ENCODE results near the gene SLC52A1. TPM values are rescaled to one million over a fixed set of nuclear protein-coding genes. Genes with fewer than 3 reads are reported as not detected.

The SLC52A1 gene
- total and polyA plus RNA-seq, 5 donors from 2014 or later = 0.22 to 0.41 (median 0.27) TPM; not detected in 2

DNA sequence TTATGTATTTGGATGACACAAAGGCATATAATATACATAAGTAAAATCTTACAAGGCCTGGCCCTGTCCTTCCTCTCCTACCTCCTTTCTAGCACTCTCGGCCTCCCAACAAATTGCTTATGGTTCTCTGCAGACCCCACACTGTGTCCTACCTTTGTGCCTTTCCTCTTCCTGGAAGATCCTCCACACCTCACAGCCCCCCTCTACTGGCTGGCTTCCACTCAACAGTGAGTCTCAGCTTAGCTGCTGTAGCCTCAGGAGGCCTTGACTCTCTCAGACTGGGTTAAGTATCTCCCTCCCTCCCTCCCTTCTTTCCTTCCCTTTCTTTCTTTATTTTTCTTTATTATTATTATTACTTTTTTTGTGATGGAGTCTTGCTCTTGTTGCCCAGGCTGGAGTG, 8.3 kb upstream of the SLC52A1 start:
- peak overlapping the region; percentile 31 to 93 (median 32) for H3K27ac Mint-ChIP-seq
- Histone ChIP-seq H3K4me3 (ENCODE audit: low read depth, low read length) (no peak overlapping the region), H3K36me3 (ENCODE audit: control insufficient read depth, insufficient read depth, low read length) (no peaks in the 10 kb centered on the region), H3K27ac (ENCODE audit: insufficient read depth, low read length, poor library complexity, severe bottlenecking) (no peak overlapping the region), H3K9me3 (ENCODE audit: control insufficient read depth in 2 of 2, low read length in 2 of 2) (no peaks in the 10 kb centered on the region), H3K27me3 (ENCODE audit: control insufficient read depth, insufficient read depth, low read length) (no peaks in the 10 kb centered on the region), H3K4me1 (ENCODE audit: control insufficient read depth, insufficient read depth, low read length, poor library complexity, severe bottlenecking) (peaks cover 29% of the 10 kb centered on the region)
- no peak for DNase-seq
- ATAC-seq (ENCODE audit: low read depth in 2 of 2) = no peak
- H3K36me3 Mint-ChIP-seq = no peaks in the 10 kb centered on the region
- no peaks in the 10 kb centered on the region for H3K27me3 Mint-ChIP-seq
- H3K4me3 Mint-ChIP-seq = peak overlapping the region; percentile 75 to 86 (median 80)
- no peaks in the 10 kb centered on the region for H3K9me3 Mint-ChIP-seq
- H3K4me1 Mint-ChIP-seq = peaks cover 17 to 71% (median 34%) of the 10 kb centered on the region in 4 donors

DNA sequence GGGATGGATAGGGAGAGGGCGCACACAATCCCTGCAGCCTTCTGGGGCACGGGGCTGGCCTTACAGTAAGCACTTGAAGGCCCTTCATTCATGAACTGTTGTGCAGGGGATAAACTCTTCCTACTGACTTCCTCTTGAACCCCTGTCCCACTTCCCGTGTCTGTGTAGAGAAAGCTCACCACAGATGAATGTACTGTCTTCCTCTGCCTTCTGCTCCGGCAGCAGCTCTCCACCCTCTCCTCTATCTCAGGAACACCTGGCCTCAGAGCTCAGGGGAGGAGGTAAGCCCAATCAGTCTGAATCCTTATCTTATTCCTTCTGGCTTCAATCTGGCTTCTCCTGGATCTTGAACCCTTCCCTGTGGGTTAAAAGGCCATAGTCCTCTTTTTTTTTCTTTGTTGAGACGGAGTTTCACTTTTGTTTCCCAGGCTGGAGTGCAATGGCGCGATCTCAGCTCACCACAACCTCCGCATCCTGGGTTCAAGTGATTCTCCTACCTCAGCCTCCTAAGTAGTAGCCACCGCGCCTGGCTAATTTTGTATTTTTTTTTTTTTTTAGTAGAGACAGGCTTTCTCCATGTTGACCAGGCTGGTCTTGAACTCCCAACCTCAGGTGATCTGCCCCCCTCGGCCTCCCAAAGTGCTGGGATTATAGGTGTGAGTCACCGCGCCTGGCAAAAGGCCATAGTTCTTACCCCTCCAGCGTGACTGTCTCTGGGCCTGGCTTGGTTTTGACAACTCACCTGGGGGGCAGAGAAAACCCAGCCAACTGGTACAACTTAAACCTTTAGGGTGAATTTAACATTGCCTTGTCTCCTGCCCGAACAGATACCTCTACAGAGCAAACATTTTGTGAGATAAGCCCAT, 7.2 kb upstream of the SLC52A1 start:
- Mint-ChIP-seq H3K9me3 (no peaks in the 10 kb centered on the region), H3K27me3 (no peaks in the 10 kb centered on the region), H3K27ac (peak overlapping the region; percentile 90 to 96 (median 93)), H3K4me3 (peak overlapping the region; percentile 84 to 89 (median 86)), H3K36me3 (no peaks in the 10 kb centered on the region), H3K4me1 (peaks cover 11 to 60% (median 30%) of the 10 kb centered on the region in 4 donors)
- peak; percentile 53 to 77 for ATAC-seq (ENCODE audit: low read depth in 2 of 2)
- Histone ChIP-seq H3K27ac (ENCODE audit: insufficient read depth, low read length, poor library complexity, severe bottlenecking) (peak overlapping the region; percentile 63), H3K4me3 (ENCODE audit: low read depth, low read length) (peak overlapping the region; percentile 71), H3K4me1 (ENCODE audit: control insufficient read depth, insufficient read depth, low read length, poor library complexity, severe bottlenecking) (peaks cover 19% of the 10 kb centered on the region), H3K27me3 (ENCODE audit: control insufficient read depth, insufficient read depth, low read length) (no peaks in the 10 kb centered on the region), H3K36me3 (ENCODE audit: control insufficient read depth, insufficient read depth, low read length) (no peaks in the 10 kb centered on the region), H3K9me3 (ENCODE audit: control insufficient read depth in 2 of 2, low read length in 2 of 2) (no peaks in the 10 kb centered on the region)
- peak in 2 of 3 donors; percentile 20 to 57 for DNase-seq

DNA sequence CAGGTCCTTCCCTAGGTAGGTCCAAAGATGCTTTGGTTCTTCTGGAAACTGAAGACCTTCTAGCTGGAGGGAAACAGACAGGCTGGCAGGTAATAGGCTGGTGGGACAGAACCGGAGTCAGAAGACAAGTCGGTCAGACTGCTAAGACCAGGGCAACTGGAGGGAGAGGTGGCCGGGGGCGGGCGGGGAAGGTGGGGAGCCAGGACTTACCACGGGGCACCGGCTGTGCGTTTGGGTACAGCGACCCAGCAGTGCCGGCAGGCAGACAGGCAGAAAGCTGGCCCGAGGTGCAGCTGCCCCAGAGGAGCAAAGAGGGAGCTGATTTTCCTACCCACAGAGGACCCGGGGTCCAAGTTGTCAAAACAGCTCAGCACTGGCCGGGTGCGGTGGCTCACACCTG, 575 bp downstream of the SLC52A1 start:
- H3K4me1 ChIP-seq (ENCODE audit: control insufficient read depth, insufficient read depth, low read length, poor library complexity, severe bottlenecking) = peaks cover 31% of the 10 kb centered on the region
- H3K4me3 ChIP-seq (ENCODE audit: low read depth, low read length) = no peak overlapping the region
- Mint-ChIP-seq H3K9me3 (no peaks in the 10 kb centered on the region), H3K27ac (no peak overlapping the region), H3K4me3 (no peak overlapping the region), H3K27me3 (no peaks in the 10 kb centered on the region), H3K36me3 (no peaks in the 10 kb centered on the region), H3K4me1 (peaks cover 3 to 34% (median 17%) of the 10 kb centered on the region in 4 donors)
- ATAC-seq (ENCODE audit: low read depth in 2 of 2) = no peak
- no peaks in the 10 kb centered on the region for H3K36me3 ChIP-seq (ENCODE audit: control insufficient read depth, insufficient read depth, low read length)
- H3K9me3 ChIP-seq (ENCODE audit: control insufficient read depth in 2 of 2, low read length in 2 of 2) = no peaks in the 10 kb centered on the region
- no peaks in the 10 kb centered on the region for H3K27me3 ChIP-seq (ENCODE audit: control insufficient read depth, insufficient read depth, low read length)
- no peak for DNase-seq
- no peak overlapping the region for H3K27ac ChIP-seq (ENCODE audit: insufficient read depth, low read length, poor library complexity, severe bottlenecking)

DNA sequence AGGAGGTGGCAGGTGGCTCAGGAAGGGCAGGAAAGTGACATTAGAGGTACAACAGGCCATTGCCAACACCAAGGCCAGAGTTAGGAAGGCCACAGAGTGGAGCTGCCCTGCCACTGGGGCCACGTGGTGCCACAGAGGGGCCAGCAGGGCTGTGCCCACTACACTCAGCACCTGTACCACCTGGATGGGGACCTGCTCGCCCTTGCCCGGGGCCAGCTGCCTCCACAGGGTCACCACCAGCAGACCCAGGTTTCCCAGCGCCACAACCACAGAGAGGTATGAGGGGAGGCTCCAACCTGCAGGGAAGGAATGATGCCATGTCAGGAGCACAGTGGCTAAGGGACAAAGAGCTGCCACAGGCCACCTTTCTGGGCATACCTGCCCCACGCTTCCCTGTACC, 1.2 kb downstream of the SLC52A1 start:
- Mint-ChIP-seq H3K9me3 (no peaks in the 10 kb centered on the region), H3K36me3 (no peaks in the 10 kb centered on the region), H3K27ac (no peak overlapping the region), H3K27me3 (no peaks in the 10 kb centered on the region), H3K4me3 (no peak overlapping the region), H3K4me1 (peaks cover 3 to 35% (median 16%) of the 10 kb centered on the region in 4 donors)
- H3K9me3 ChIP-seq (ENCODE audit: control insufficient read depth in 2 of 2, low read length in 2 of 2) = no peaks in the 10 kb centered on the region
- H3K27ac ChIP-seq (ENCODE audit: insufficient read depth, low read length, poor library complexity, severe bottlenecking) = no peak overlapping the region
- H3K36me3 ChIP-seq (ENCODE audit: control insufficient read depth, insufficient read depth, low read length) = no peaks in the 10 kb centered on the region
- H3K4me1 ChIP-seq (ENCODE audit: control insufficient read depth, insufficient read depth, low read length, poor library complexity, severe bottlenecking) = peaks cover 31% of the 10 kb centered on the region
- ATAC-seq (ENCODE audit: low read depth in 2 of 2) = no peak
- H3K4me3 ChIP-seq (ENCODE audit: low read depth, low read length) = no peak overlapping the region
- DNase-seq = no peak
- H3K27me3 ChIP-seq (ENCODE audit: control insufficient read depth, insufficient read depth, low read length) = no peaks in the 10 kb centered on the region

DNA sequence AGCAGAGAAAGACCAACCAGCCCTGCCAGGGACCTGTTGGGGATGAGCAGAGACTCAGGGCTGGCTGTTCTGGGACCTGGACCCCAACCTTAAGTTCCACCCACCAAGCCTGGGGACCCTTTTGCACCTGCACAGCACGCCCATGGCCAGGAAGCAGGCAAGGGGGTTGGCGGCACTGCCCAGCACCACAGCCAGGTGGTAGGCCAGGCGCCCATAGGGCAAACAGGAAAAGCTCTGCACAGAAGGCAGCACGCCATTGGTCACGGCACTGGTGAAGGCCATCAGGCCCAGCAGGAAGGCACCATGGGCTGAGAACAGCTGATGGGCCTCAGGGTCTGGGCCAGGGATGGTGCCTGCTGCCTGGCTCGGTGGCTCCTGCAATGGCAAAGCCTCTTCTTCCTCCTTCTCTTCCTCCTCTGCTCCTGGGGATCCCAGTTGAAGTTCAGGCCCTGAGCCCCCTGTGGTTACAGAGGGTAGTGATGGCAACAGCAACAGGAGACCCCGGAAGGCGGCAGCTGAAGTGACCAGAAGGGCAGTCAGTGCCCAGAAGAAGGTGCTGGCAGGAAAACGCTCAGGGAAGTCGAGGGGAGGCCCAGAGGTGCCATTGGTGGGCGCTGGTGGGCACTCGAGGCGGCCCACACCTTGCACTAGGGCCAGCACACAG, 1.7 kb downstream of the SLC52A1 start:
- no peaks in the 10 kb centered on the region for H3K36me3 ChIP-seq (ENCODE audit: control insufficient read depth, insufficient read depth, low read length)
- H3K4me1 ChIP-seq (ENCODE audit: control insufficient read depth, insufficient read depth, low read length, poor library complexity, severe bottlenecking) = peaks cover 31% of the 10 kb centered on the region
- no peak for ATAC-seq (ENCODE audit: low read depth in 2 of 2)
- H3K27ac Mint-ChIP-seq = peak overlapping the region in 2 of 3 donors; percentile 36 to 61
- H3K27ac ChIP-seq (ENCODE audit: insufficient read depth, low read length, poor library complexity, severe bottlenecking) = no peak overlapping the region
- no peak overlapping the region for H3K4me3 Mint-ChIP-seq
- no peak for DNase-seq
- H3K4me1 Mint-ChIP-seq = peaks cover 3 to 35% (median 16%) of the 10 kb centered on the region in 4 donors
- no peaks in the 10 kb centered on the region for H3K36me3 Mint-ChIP-seq
- no peaks in the 10 kb centered on the region for H3K27me3 Mint-ChIP-seq
- H3K9me3 Mint-ChIP-seq = no peaks in the 10 kb centered on the region
- H3K27me3 ChIP-seq (ENCODE audit: control insufficient read depth, insufficient read depth, low read length) = no peaks in the 10 kb centered on the region
- no peak overlapping the region for H3K4me3 ChIP-seq (ENCODE audit: low read depth, low read length)
- H3K9me3 ChIP-seq (ENCODE audit: control insufficient read depth in 2 of 2, low read length in 2 of 2) = no peaks in the 10 kb centered on the region

DNA sequence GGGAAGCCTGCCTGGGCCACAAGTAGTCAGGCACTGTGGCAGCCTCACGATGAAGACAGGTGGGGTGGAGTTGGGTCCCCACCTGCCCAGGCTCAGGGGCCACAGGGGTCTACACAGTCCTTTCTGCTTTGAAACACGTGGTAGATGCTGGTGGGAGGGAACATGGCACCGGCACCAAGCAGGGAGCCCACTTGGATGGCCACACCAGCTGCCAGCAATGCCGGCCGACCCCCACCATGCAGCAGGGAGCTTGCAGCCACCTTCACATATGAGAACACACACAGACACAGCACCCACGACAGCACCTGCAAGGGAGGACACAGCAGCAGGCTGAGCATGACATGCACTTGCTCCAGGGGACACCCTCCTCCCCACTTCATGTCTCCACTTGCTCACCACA, 2.4 kb downstream of the SLC52A1 start:
- Mint-ChIP-seq H3K27me3 (no peaks in the 10 kb centered on the region), H3K4me3 (peak overlapping the region in 1 of 4 donors; percentile 66)

DNA sequence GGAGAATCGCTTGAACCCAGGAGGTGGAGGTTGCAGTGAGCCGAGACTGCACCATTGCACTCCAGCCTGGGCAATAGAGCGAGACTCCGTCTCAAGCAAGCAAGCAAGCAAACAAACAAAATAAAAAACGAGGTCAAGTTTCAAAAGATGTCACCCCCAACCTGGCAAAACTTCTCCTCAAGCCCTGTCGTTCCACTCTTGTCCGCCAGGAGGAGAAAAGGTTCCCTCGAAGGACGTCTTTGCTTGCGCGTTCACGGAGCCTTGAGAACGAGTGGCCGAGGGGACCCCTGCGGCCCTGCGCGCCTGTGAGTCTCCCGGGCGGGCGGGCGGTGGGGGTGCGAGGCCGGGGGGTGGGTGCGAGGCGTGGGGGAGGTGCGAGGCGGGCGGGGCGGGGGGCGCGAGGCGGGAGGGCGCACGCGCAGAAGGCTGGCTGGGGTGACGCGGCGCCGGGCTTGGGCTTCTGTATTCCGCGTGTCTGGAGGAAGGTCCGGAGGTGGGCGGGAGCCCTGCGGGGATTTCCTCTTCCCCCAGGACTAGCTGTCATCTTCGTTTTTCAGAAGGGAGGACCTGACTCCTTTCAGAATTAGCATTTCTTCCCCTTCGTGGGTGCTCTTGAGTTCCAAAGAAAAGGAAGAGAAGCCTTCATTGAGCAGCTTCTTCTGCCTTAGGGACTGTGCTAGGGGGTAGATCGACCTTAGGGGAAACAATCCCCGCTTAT, 3.7 kb downstream of the SLC52A1 start:
- Histone ChIP-seq H3K9me3 (ENCODE audit: control insufficient read depth in 2 of 2, low read length in 2 of 2) (no peaks in the 10 kb centered on the region), H3K27ac (ENCODE audit: insufficient read depth, low read length, poor library complexity, severe bottlenecking) (peak overlapping the region; percentile 55), H3K4me1 (ENCODE audit: control insufficient read depth, insufficient read depth, low read length, poor library complexity, severe bottlenecking) (peaks cover 31% of the 10 kb centered on the region), H3K4me3 (ENCODE audit: low read depth, low read length) (peak overlapping the region; percentile 87), H3K27me3 (ENCODE audit: control insufficient read depth, insufficient read depth, low read length) (no peaks in the 10 kb centered on the region), H3K36me3 (ENCODE audit: control insufficient read depth, insufficient read depth, low read length) (no peaks in the 10 kb centered on the region)
- Mint-ChIP-seq H3K27me3 (no peaks in the 10 kb centered on the region), H3K36me3 (no peaks in the 10 kb centered on the region), H3K9me3 (no peaks in the 10 kb centered on the region), H3K4me1 (peaks cover 3 to 35% (median 17%) of the 10 kb centered on the region in 4 donors), H3K27ac (peak overlapping the region; percentile 82 to 96 (median 92)), H3K4me3 (peak overlapping the region; percentile 88 to 95 (median 90))
- ATAC-seq (ENCODE audit: low read depth in 2 of 2) = peak; percentile 74 to 76
- peak; percentile 71 to 89 (median 82) for DNase-seq

More for the DNA sequence above, 2.4 kb downstream of the SLC52A1 start:
- H3K9me3 Mint-ChIP-seq = no peaks in the 10 kb centered on the region
- Histone ChIP-seq H3K4me1 (ENCODE audit: control insufficient read depth, insufficient read depth, low read length, poor library complexity, severe bottlenecking) (peaks cover 31% of the 10 kb centered on the region), H3K4me3 (ENCODE audit: low read depth, low read length) (no peak overlapping the region), H3K27ac (ENCODE audit: insufficient read depth, low read length, poor library complexity, severe bottlenecking) (no peak overlapping the region), H3K27me3 (ENCODE audit: control insufficient read depth, insufficient read depth, low read length) (no peaks in the 10 kb centered on the region), H3K9me3 (ENCODE audit: control insufficient read depth in 2 of 2, low read length in 2 of 2) (no peaks in the 10 kb centered on the region), H3K36me3 (ENCODE audit: control insufficient read depth, insufficient read depth, low read length) (no peaks in the 10 kb centered on the region)
- no peak for ATAC-seq (ENCODE audit: low read depth in 2 of 2)
- DNase-seq = no peak
- peak overlapping the region in 2 of 3 donors; percentile 36 to 61 for H3K27ac Mint-ChIP-seq
- H3K36me3 Mint-ChIP-seq = no peaks in the 10 kb centered on the region
- H3K4me1 Mint-ChIP-seq = peaks cover 3 to 35% (median 18%) of the 10 kb centered on the region in 4 donors
